HT1080 (cell line): ENCODE data around the gene SIAH3. TPM values are rescaled to one million over a fixed set of nuclear protein-coding genes. Genes with fewer than 3 reads are reported as not detected.

Experiments
- DNase-seq: peaks from one replicate; pipeline ENCODE4 v3.0.0-alpha.2; 2015; ENCODE audit warnings: low read depth
- total RNA-seq: library from RNA; depleted of rRNA; stranded (reverse); fragments of >200 nt; shearing (Covaris generic); gene quantifications from 2 replicates; pipeline ENCODE4 v1.2.3, GENCODE V29; 2014

Gene SIAH3
- total RNA-seq, 1 experiment from 2014 or later = 0.02 TPM

- DNase-seq = no peak
These were observed 12.4 kb upstream of the SIAH3 start for GRCh38 chr13:45863709-45864590.

- peak; percentile 69 for DNase-seq
These were observed 9.8 kb upstream of the SIAH3 start for GRCh38 chr13:45861322-45861721.

- DNase-seq = no peak
These were observed 8.7 kb upstream of the SIAH3 start for GRCh38 chr13:45860240-45860639.

GRCh38 chr13:45859705-45860104 is 8.2 kb upstream of the SIAH3 start:
- DNase-seq = no peak

- DNase-seq = no peak
These were observed 941 bp upstream of the SIAH3 start for GRCh38 chr13:45852494-45852893.

- DNase-seq = no peak
These were observed 403 bp upstream of the SIAH3 start for GRCh38 chr13:45851956-45852355.

GRCh38 chr13:45850027-45850613 is 1.4 kb downstream of the SIAH3 start:
- DNase-seq = no peak

GRCh38 chr13:45849408-45849807 is 2.1 kb downstream of the SIAH3 start:
- no peak for DNase-seq

- peak; percentile 68 for DNase-seq
These were observed 3.9 kb downstream of the SIAH3 start for GRCh38 chr13:45847554-45848224.

- no peak for DNase-seq
These were observed 4.9 kb downstream of the SIAH3 start for GRCh38 chr13:45846681-45847080.

GRCh38 chr13:45838171-45838745 is 13.3 kb downstream of the SIAH3 start:
- no peak for DNase-seq

GRCh38 chr13:45837111-45837510 is 14.4 kb downstream of the SIAH3 start:
- no peak for DNase-seq

- DNase-seq = no peak
These were observed 17.1 kb downstream of the SIAH3 start for GRCh38 chr13:45834411-45834994.

- peak; percentile 88 for DNase-seq
These were observed 17.7 kb downstream of the SIAH3 start for GRCh38 chr13:45833663-45834375.

- DNase-seq = no peak
These were observed 18.3 kb downstream of the SIAH3 start for GRCh38 chr13:45833242-45833641.

GRCh38 chr13:45831851-45832250 is 19.7 kb downstream of the SIAH3 start:
- no peak for DNase-seq

GRCh38 chr13:45830121-45830520 is 21.4 kb downstream of the SIAH3 start:
- DNase-seq = no peak

- DNase-seq = no peak
These were observed 23.1 kb downstream of the SIAH3 start for GRCh38 chr13:45828256-45828968.

- DNase-seq = no peak
These were observed 24.2 kb downstream of the SIAH3 start for GRCh38 chr13:45827318-45827717.

- DNase-seq = no peak
These were observed 24.8 kb downstream of the SIAH3 start for GRCh38 chr13:45826731-45827130.

GRCh38 chr13:45825387-45825650 is 26.2 kb downstream of the SIAH3 start:
- DNase-seq = no peak
